Stimulated activated CD4-positive, alpha-beta T cell treated with anti-CD3 and anti-CD28 coated beads, Interleukin-4, amount 100 ng/mL, for 4 hours (primary cell): Measurements from ENCODE around the gene TBC1D24.
A peak's percentile ranks its signal among the peaks of the same experiment; 100 is the strongest.
"Not testable (repeated sequence)": the region's sequence is repeated elsewhere in the genome, so short reads cannot be mapped to it uniquely, and the experiment has no call there.

Experiments
- DNase-seq, 2 experiments: peaks; one replicate each; pipeline ENCODE4 v3.0.0-alpha.2; 2020

TBC1D24 gene

GRCh38 chr16:2469399-2470233 is 5.3 kb upstream of the TBC1D24 start:
- no peak for DNase-seq

GRCh38 chr16:2470234-2470601 is 4.7 kb upstream of the TBC1D24 start:
- DNase-seq, result no peak

- no peak for DNase-seq
Measured at GRCh38 chr16:2470603-2471015, 4.3 kb upstream of the TBC1D24 start.

- peak in 1 of 2 experiments; percentile 32 for DNase-seq
Measured at GRCh38 chr16:2471016-2471652, 3.8 kb upstream of the TBC1D24 start, which contains the start of gene NTN3. Gene NTN3 (plus strand): TSS chr16:2471297. CDS start chr16:2471702, 405 bp downstream.

DNA sequence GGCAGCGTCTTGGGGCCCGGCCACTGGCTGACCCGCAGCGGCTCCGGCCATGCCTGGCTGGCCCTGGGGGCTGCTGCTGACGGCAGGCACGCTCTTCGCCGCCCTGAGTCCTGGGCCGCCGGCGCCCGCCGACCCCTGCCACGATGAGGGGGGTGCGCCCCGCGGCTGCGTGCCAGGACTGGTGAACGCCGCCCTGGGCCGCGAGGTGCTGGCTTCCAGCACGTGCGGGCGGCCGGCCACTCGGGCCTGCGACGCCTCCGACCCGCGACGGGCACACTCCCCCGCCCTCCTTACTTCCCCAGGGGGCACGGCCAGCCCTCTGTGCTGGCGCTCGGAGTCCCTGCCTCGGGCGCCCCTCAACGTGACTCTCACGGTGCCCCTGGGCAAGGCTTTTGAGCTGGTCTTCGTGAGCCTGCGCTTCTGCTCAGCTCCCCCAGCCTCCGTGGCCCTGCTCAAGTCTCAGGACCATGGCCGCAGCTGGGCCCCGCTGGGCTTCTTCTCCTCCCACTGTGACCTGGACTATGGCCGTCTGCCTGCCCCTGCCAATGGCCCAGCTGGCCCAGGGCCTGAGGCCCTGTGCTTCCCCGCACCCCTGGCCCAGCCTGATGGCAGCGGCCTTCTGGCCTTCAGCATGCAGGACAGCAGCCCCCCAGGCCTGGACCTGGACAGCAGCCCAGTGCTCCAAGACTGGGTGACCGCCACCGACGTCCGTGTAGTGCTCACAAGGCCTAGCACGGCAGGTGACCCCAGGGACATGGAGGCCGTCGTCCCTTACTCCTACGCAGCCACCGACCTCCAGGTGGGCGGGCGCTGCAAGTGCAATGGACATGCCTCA is 3.1 kb upstream of the TBC1D24 start:
- no peak for DNase-seq

DNA sequence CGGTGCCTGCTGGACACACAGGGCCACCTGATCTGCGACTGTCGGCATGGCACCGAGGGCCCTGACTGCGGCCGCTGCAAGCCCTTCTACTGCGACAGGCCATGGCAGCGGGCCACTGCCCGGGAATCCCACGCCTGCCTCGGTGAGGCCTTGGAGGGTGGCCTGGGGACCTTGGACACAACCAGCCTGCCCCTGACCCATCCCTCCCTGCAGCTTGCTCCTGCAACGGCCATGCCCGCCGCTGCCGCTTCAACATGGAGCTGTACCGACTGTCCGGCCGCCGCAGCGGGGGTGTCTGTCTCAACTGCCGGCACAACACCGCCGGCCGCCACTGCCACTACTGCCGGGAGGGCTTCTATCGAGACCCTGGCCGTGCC is 2.5 kb upstream of the TBC1D24 start:
- no peak for DNase-seq

DNA sequence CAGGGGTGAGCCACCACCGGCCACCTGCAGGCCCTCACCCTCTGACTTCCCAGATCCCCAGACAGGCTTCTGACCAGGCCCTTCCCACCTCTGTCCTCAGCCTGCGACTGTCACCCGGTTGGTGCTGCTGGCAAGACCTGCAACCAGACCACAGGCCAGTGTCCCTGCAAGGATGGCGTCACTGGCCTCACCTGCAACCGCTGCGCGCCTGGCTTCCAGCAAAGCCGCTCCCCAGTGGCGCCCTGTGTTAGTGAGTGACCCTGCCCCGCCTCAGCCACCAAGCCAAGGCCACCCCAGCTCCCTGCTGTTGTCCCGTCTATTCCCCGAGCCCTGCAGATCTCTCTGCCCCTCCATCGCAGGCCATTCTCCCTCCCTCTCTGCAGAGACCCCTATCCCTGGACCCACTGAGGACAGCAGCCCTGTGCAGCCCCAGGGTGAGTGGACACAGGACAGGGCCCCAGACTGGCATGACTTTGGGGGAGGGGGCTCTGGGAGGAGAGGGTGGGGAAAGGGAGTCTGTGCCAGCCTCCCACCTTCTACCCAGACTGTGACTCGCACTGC is 2.0 kb upstream of the TBC1D24 start:
- no peak for DNase-seq

DNA sequence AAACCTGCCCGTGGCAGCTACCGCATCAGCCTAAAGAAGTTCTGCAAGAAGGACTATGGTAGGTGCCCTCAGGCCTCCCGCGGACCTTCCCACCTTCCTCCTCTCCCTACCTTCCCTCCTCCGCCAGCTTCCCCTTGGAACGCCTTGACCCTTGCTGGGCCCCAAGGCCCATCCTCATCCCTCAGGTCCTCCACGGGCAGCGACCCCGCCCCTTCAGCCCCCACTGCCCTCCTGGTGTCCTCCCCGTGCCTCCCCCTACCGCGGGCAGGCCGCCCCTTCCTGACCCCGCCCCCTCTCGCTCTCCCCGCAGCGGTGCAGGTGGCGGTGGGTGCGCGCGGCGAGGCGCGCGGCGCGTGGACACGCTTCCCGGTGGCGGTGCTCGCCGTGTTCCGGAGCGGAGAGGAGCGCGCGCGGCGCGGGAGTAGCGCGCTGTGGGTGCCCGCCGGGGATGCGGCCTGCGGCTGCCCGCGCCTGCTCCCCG is 1.4 kb upstream of the TBC1D24 start:
- DNase-seq, result peak; percentile 29 to 31

GRCh38 chr16:2473999-2474876 is 689 bp upstream of the TBC1D24 start:
- peak; percentile 56 to 57 for DNase-seq

GRCh38 chr16:2475413-2476344 is 752 bp downstream of the TBC1D24 start:
- peak; percentile 31 to 46 for DNase-seq

DNA sequence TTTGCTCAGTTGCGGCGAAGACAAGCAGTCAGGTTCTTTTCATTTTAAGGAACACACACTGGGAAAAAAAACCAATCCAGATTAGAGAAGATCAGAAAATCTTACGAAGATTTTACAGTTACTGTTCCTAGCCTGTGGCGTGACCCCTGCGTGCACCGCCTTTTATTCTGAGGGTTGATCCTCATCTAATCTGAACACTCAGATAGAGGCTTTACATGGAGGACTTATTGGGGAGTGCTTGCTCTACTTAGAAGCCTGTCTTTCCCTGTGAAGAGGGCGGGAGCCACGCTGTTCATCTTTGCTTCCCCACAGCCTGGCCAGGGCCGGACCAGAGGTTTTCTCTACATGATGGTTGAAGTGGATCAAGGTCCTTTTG is 1.4 kb downstream of the TBC1D24 start:
- DNase-seq, result no peak

DNA sequence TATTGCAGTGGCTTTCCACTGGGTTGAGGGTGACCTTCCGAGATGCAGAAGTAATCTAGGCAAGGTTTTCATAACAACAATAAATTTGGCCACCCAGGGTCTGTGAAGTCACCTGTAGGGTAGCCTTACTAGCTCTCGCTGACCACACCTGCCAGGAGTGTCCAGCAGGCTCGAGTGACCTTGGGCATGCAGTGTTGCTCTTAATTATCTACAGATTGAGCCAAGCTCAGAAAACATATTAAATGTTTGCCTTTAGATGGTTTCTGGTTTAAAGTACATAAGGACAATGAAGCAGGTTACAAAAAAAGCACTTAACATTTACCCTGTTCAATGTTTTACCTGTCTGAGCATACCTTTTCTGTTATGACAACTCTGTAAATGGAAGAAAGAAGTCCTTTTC is 1.8 kb downstream of the TBC1D24 start:
- DNase-seq, result no peak

GRCh38 chr16:2477327-2477726 is 2.4 kb downstream of the TBC1D24 start:
- no peak for DNase-seq

DNA sequence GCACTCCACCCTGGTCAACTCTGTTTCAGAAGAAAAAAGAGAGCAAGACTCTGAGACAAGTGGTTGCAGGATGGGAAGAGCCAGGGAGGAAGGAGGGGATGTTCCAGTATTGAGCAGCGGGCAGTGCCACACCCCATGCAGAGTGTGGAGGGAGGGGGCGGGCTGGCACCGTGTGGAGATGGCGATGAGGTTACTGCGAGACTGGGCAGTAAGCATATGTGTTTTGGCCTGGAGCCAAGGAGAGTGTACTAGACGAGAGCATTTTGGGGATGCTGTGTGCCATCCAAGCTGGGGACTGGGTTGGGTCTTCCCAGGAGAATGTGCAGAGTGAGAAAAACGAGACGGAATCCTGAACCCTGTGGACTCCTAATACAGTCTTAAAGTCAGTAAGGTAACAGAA is 3.4 kb downstream of the TBC1D24 start:
- no peak for DNase-seq

GRCh38 chr16:2479996-2480395 is 5.1 kb downstream of the TBC1D24 start:
- DNase-seq, result not testable (repeated sequence)

DNA sequence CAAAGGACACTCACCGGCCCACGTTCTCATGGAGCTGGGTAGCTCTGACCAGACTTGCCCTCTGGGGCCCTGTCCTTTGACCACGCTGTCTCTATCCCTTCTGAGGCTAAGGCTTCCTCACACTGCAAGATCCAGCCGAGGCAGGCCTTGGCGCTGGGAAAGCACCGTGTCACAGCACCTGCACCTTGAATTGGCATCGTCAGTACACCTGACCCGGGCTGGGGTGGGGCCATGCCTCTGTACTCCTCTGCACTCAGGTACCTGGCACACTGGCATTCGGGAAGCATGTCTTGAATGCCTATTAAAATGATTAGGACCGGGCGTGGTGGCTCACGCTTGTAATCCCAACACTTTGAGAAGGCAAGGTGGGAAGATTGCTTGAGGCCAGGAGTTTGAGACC is 6.0 kb downstream of the TBC1D24 start:
- DNase-seq, result no peak

DNA sequence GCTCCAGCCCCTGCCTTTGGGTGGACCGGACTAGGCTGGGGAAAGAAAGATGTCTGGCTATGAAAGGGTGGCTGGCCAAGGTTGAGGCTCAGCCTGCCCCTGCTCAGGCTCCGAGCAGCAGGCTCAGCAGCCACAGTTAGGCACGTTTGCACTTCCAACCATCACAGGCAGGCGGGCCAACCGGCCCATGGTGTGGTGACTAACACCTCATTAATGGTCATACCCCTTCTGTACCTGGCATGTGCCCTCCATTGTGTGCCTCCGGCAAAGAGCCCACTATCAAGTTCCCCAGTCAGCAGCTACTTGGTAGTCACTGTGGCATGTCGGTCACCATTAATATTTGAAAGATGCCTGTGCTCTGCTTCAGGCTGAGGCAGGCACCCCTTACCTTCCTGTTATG is 6.7 kb downstream of the TBC1D24 start:
- no peak for DNase-seq

- DNase-seq, result no peak
Measured at GRCh38 chr16:2482249-2482648, 7.3 kb downstream of the TBC1D24 start.

DNA sequence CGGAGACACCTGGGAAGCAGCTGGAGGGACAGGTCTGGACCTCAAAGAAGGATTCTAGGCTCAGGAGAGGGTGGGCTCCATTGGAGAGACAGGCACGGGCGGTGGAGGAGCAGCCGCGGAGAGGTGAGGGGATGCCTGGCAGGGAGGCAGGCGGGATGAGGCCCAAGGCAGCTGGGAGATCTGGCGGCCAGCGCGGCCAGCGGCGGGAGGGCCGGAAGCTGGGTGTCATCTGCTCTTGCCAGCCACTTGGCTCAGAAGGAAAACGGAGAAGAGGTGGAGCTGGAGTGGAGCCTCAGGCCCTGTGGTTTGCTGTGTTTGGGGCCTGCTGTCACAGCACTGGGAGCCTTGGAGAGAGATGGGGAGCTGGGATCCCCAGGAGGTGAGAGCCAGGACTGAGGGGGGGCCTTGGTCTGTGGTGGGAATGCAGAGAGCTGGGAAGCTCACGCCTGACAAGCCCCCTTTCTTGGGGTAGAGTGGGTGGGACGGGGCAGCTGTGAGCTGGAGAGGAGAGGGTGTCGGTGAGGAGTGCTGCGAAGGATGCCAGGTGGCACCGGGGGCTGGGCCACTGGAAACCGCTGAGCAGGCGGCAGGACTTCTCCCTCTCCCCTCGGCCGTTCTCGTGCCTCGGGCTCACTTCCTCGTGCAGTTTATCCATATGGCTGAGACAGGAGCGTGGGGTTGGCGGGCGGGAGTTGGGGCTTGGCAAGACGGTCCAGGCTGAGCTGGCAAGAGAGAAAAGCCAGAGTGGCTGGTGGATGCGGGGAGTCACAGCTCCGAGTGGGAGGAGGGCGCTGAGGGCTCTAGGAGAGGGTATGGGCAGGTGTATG is 8.0 kb downstream of the TBC1D24 start:
- no peak for DNase-seq
